WI38 (cell line): ENCODE results near the gene MTA3.

Experiments
- H3K4me3 ChIP-seq: 2 replicates; pipeline ENCODE4 v1.5.1; 2011; ENCODE audit warnings: low read depth, mild to moderate bottlenecking, control low read depth, low read length
- TF ChIP-seq, protein P1 (sequence below): IDR thresholded peaks from 2 replicates; pipeline ENCODE4 v1.5.1; 2012; ENCODE audit warnings: low read depth, mild to moderate bottlenecking, control low read depth, low read length

MTA3 gene

DNA sequence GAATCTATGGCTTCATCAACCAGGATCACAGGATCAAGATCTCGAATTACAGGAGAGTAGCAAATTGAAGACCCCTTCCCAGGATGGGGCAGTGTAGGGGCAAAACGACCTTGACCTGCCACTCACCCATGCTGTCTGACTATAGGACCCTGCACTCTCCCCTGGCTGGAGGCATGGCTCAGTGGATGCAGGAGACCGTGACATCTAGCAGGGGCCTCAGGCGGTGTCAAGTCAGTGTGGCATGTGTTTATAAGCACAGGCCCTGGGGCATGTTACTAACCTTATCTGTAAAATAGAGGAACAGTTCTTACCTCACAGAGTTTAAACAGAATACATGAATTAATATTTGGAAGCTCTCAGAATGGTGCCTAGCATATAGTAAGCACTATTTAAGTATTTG, 220.4 kb downstream of the MTA3 start:
- H3K4me3 ChIP-seq = no peak overlapping the region
- TF ChIP-seq, protein P1, sequence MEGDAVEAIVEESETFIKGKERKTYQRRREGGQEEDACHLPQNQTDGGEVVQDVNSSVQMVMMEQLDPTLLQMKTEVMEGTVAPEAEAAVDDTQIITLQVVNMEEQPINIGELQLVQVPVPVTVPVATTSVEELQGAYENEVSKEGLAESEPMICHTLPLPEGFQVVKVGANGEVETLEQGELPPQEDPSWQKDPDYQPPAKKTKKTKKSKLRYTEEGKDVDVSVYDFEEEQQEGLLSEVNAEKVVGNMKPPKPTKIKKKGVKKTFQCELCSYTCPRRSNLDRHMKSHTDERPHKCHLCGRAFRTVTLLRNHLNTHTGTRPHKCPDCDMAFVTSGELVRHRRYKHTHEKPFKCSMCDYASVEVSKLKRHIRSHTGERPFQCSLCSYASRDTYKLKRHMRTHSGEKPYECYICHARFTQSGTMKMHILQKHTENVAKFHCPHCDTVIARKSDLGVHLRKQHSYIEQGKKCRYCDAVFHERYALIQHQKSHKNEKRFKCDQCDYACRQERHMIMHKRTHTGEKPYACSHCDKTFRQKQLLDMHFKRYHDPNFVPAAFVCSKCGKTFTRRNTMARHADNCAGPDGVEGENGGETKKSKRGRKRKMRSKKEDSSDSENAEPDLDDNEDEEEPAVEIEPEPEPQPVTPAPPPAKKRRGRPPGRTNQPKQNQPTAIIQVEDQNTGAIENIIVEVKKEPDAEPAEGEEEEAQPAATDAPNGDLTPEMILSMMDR = no peak

DNA sequence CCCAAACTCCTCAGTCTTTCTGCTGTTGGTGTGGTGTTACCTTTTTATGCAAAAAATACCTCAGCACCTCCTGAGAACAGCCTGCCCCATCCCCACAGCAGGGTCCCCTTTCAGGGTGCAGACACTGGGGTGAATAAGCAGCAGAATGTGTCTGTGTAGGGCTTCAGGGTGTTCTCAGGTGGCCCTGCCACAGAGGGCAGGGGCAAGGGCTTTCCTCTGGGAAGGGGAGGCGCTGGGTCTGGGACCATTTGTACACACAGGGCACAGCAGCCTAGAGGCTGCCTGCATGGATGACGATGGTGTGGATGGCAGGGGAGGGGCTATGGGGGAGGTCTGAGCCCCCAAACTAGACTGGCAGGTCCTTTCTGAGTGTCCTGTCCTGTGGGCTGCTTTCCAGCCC, 221.3 kb downstream of the MTA3 start:
- H3K4me3 ChIP-seq = no peak overlapping the region
- TF ChIP-seq, protein P1 = no peak

GRCh38 chr2:42791606-42792005, 223.2 kb downstream of the MTA3 start:
- TF ChIP-seq, protein P1 = no peak

GRCh38 chr2:42792087-42792582, 223.7 kb downstream of the MTA3 start:
- no peak overlapping the region for H3K4me3 ChIP-seq
- TF ChIP-seq, protein P1 = no peak

More at GRCh38 chr2:42791606-42792005, 223.2 kb downstream of the MTA3 start:
- no peak overlapping the region for H3K4me3 ChIP-seq

- H3K4me3 ChIP-seq = no peak within 1 kb of the TSS
- TF ChIP-seq, protein P1 = no peak
Measured at GRCh38 chr2:42792583-42793333, 224.3 kb downstream of the MTA3 start, which contains the start of gene HAAO. TSS of gene HAAO (minus strand) at chr2:42792583. CDS start at chr2:42792536, 47 bp downstream.

- no peak overlapping the region for H3K4me3 ChIP-seq
- TF ChIP-seq, protein P1 = no peak
Measured at GRCh38 chr2:42793334-42794270, 225.2 kb downstream of the MTA3 start.
